Astrocyte (in vitro differentiated cells and primary cell): ENCODE data around the gene FBXW8. TPM values are rescaled to one million over a fixed set of nuclear protein-coding genes. Genes with fewer than 3 reads are reported as not detected.

Source experiments
- DNase-seq: peaks from one replicate; pipeline ENCODE4 v3.0.0-alpha.2; 2010; ENCODE audit warnings: low read depth
- FAIRE-seq: peaks from 2 replicates; lab custom pipeline; 2011; peaks lifted over from hg19 to GRCh38; lab: Jason Lieb, UNC
- H2AFZ ChIP-seq: 2 replicates; pipeline ENCODE4 v1.6.0; 2012; ENCODE audit warnings: low read depth, low read length, inconsistent platforms
- H3K27ac ChIP-seq: 2 replicates; pipeline ENCODE4 v1.5.1; 2011; ENCODE audit warnings: low read depth, low read length, inconsistent platforms
- H3K27me3 ChIP-seq: 2 replicates; pipeline ENCODE4 v1.6.0; 2011; ENCODE audit warnings: low read length, inconsistent platforms; ENCODE audit not compliant: insufficient read depth
- H3K36me3 ChIP-seq: 2 replicates; pipeline ENCODE4 v1.5.1; 2011; ENCODE audit warnings: low read length, inconsistent platforms; ENCODE audit not compliant: insufficient read depth
- H3K4me1 ChIP-seq: 2 replicates; pipeline ENCODE4 v1.5.1; 2011; ENCODE audit warnings: low read length, inconsistent platforms; ENCODE audit not compliant: insufficient read depth
- H3K4me2 ChIP-seq: 2 replicates; pipeline ENCODE4 v1.6.0; 2012; ENCODE audit warnings: low read length, inconsistent platforms
- H3K4me3 ChIP-seq: 2 replicates; pipeline ENCODE4 v1.5.1; 2011; ENCODE audit warnings: low read depth, mild to moderate bottlenecking, low read length, inconsistent platforms; ENCODE audit not compliant: insufficient read depth
- H3K79me2 ChIP-seq: 2 replicates; pipeline ENCODE4 v1.6.0; 2012; ENCODE audit warnings: mild to moderate bottlenecking, low read length, inconsistent platforms; ENCODE audit not compliant: insufficient read depth
- H3K9ac ChIP-seq: 2 replicates; pipeline ENCODE4 v1.6.0; 2012; ENCODE audit warnings: mild to moderate bottlenecking, low read length, inconsistent platforms
- H3K9me3 ChIP-seq: 2 replicates; pipeline ENCODE4 v1.5.1; 2012; ENCODE audit warnings: low read depth, mild to moderate bottlenecking, low read length, inconsistent platforms; ENCODE audit not compliant: insufficient read depth
- H4K20me1 ChIP-seq: 2 replicates; pipeline ENCODE4 v1.6.0; 2012; ENCODE audit warnings: low read length, inconsistent platforms; ENCODE audit not compliant: insufficient read depth
- H3K27ac Mint-ChIP-seq: one replicate; pipeline ENCODE4 v1.8.0; 2021; ENCODE audit warnings: mild to moderate bottlenecking, mixed read lengths; ENCODE audit not compliant: unreplicated experiment
- H3K27me3 Mint-ChIP-seq: one replicate; pipeline ENCODE4 v1.8.0; 2021; ENCODE audit warnings: low read depth, mixed read lengths; ENCODE audit not compliant: unreplicated experiment
- H3K36me3 Mint-ChIP-seq: one replicate; pipeline ENCODE4 v1.8.0; 2021; ENCODE audit warnings: low read depth, mixed read lengths; ENCODE audit not compliant: unreplicated experiment
- H3K4me1 Mint-ChIP-seq: one replicate; pipeline ENCODE4 v1.8.0; 2021; ENCODE audit warnings: low read depth, mixed read lengths; ENCODE audit not compliant: unreplicated experiment
- H3K4me3 Mint-ChIP-seq: one replicate; pipeline ENCODE4 v1.8.0; 2021; ENCODE audit warnings: mild to moderate bottlenecking, moderate library complexity, mixed read lengths; ENCODE audit not compliant: unreplicated experiment
- H3K9me3 Mint-ChIP-seq: one replicate; pipeline ENCODE4 v1.8.0; 2021; ENCODE audit warnings: mild to moderate bottlenecking, mixed read lengths; ENCODE audit not compliant: unreplicated experiment
- EZH2 ChIP-seq: IDR thresholded peaks from 2 replicates; pipeline ENCODE4 v1.6.1; 2012; ENCODE audit warnings: mild to moderate bottlenecking, low read length, inconsistent platforms; ENCODE audit not compliant: insufficient read depth
- total RNA-seq: library from RNA; stranded (reverse); gene quantifications from 2 replicates; pipeline ENCODE4 v1.2.1, GENCODE V29; 2021
- TF ChIP-seq, protein P1 (sequence below): IDR thresholded peaks from 2 replicates; pipeline ENCODE4 v1.5.1; 2011; ENCODE audit warnings: low read depth, mild to moderate bottlenecking, inconsistent platforms, low read length, moderate library complexity; ENCODE audit not compliant: insufficient read depth

The FBXW8 gene
- total RNA-seq, 1 donor from 2014 or later = 26.4 TPM

DNA sequence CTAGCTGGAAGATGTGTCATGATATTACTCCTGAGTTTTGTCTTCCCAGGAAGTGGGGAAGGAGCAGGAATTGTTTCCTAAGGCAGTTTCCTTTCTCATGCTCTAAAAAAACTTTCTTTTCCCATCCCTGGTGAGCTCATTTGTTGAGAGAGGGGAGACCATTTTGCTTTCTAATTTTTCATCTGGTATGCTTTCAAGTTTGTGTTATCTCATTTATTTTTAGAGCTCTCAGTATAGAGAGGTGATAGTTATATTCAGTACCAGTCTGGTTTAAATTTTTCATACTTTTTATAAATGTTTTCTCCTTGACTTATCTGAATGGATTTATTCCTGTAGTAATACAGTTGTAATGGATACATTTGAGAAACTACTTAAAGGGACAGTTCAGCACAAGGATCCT lies 79.6 kb downstream of the FBXW8 start:
- Mint-ChIP-seq H3K4me3 (no peak overlapping the region), H3K27ac (no peak overlapping the region), H3K27me3 (no peaks in the 10 kb centered on the region), H3K4me1 (peaks cover 15% of the 10 kb centered on the region), H3K9me3 (peaks cover 2% of the 10 kb centered on the region), H3K36me3 (peaks cover 22% of the 10 kb centered on the region)
- Histone ChIP-seq H3K4me2 (no peak overlapping the region), H4K20me1 (peaks cover 15% of the 10 kb centered on the region), H3K4me1 (no peaks in the 10 kb centered on the region), H3K9ac (no peak overlapping the region), H2AFZ (no peak overlapping the region), H3K36me3 (peaks cover 15% of the 10 kb centered on the region), H3K27ac (no peak overlapping the region), H3K9me3 (no peaks in the 10 kb centered on the region), H3K27me3 (no peaks in the 10 kb centered on the region), H3K79me2 (no peaks in the 10 kb centered on the region), H3K4me3 (no peak overlapping the region)
- DNase-seq (no peak), FAIRE-seq (no peak)
- TF ChIP-seq EZH2 = no peak
- TF ChIP-seq, protein P1, sequence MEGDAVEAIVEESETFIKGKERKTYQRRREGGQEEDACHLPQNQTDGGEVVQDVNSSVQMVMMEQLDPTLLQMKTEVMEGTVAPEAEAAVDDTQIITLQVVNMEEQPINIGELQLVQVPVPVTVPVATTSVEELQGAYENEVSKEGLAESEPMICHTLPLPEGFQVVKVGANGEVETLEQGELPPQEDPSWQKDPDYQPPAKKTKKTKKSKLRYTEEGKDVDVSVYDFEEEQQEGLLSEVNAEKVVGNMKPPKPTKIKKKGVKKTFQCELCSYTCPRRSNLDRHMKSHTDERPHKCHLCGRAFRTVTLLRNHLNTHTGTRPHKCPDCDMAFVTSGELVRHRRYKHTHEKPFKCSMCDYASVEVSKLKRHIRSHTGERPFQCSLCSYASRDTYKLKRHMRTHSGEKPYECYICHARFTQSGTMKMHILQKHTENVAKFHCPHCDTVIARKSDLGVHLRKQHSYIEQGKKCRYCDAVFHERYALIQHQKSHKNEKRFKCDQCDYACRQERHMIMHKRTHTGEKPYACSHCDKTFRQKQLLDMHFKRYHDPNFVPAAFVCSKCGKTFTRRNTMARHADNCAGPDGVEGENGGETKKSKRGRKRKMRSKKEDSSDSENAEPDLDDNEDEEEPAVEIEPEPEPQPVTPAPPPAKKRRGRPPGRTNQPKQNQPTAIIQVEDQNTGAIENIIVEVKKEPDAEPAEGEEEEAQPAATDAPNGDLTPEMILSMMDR = no peak

DNA sequence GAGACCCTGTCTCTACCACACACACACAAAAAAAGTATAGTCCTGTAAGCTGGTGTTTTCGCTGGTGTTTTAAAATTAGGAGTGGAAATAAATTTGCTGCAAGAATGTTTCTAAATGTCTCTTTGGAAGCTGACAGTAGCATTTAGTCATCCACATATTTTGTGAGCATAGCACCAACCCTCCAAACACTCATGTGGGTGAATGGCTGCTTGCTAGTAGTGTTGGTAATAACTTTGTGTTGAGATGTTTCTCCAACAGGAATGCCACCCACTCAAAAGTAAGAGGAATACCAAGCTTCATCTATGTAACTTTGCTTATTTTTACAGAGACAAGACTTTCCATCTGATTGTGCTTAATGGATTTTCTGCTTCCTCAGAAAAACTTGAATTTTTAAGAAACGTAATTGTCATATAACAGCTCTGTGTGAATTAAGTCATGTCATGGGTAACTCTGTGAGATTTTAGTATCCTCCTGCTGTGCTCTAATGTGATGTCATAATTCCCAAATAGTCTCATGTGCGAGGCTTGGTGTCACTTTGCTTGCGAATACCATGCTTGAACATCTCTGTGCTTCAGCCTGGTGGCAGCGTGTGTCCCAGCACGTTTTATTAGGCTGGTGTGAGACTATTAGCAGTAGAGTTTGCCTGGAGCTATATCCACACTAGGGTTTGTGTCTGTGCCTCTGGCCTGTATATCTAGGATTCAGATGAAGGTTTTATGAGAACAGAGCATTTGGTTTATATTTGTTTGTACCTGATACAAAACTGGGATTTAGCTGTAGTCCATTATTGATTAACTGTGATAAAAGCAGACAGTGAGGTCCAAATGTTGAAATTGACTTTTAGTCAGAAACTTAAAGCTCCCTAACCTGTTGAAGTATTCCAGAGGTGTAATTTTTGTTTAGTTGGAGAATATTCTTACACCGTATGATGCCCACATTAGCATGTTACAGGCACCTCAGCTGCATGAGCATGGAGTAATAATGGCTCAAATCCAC lies 80.5 kb downstream of the FBXW8 start:
- Histone ChIP-seq H3K9me3 (no peaks in the 10 kb centered on the region), H4K20me1 (peaks cover 18% of the 10 kb centered on the region), H3K4me3 (no peak overlapping the region), H3K9ac (no peak overlapping the region), H3K36me3 (peaks cover 19% of the 10 kb centered on the region), H3K4me2 (no peak overlapping the region), H2AFZ (no peak overlapping the region), H3K79me2 (no peaks in the 10 kb centered on the region), H3K4me1 (no peaks in the 10 kb centered on the region), H3K27me3 (no peaks in the 10 kb centered on the region), H3K27ac (no peak overlapping the region)
- H3K9me3 Mint-ChIP-seq = peaks cover 2% of the 10 kb centered on the region
- DNase-seq (peak; percentile 75), FAIRE-seq (peak; percentile 65)
- H3K4me3 Mint-ChIP-seq = peak overlapping the region; percentile 46
- TF ChIP-seq, protein P1 = no peak
- TF ChIP-seq EZH2 = no peak
- no peaks in the 10 kb centered on the region for H3K27me3 Mint-ChIP-seq
- H3K36me3 Mint-ChIP-seq = peaks cover 18% of the 10 kb centered on the region
- H3K27ac Mint-ChIP-seq = peak overlapping the region; percentile 13
- H3K4me1 Mint-ChIP-seq = peaks cover 15% of the 10 kb centered on the region
